ENCODE measurements around the gene RO60. TPM values are rescaled to one million over a fixed set of nuclear protein-coding genes. Genes with fewer than 3 reads are reported as not detected.

Gene RO60
- total and polyA plus RNA-seq, 2 experiments from 2014 or later: 68.6 to 104 TPM

DNA sequence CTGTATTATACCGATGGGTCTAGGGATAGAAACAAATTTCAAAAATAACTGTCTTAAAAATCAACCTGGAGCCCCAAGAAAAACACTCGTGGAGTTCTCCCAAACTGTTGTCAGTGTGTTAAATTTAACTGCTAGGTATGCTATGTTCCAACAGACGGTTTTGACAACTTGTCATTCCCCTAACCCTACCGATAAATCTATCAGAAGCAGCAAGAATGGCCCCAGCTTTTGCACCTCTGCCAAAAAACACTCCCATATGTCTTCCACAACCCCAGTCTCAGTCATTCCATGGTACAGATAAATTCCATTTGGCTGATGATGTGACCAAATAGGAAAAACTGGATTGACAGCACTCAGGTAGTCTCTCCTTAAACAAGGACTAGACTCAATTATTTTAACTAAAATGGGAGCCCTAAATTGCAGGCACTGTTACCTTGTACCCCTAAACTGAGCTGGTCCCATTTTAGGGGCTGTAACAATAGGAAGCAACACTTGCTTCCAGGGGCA is 5.2 kb upstream of the RO60 start:
- H3K27me3 ChIP-seq (replicated peaks; ENCODE audit: insufficient read depth): no peaks in the 10 kb centered on the region
- H3K4me3 ChIP-seq: no peak overlapping the region
- no peak for DNase-seq
- H4K20me1 ChIP-seq (ENCODE audit: insufficient read depth): no peaks in the 10 kb centered on the region
- no peak overlapping the region for H3K9ac ChIP-seq
- no peaks in the 10 kb centered on the region for H3K9me3 ChIP-seq (ENCODE audit: low read depth)
- H3K27ac ChIP-seq: no peak overlapping the region
- no peak overlapping the region for H3K4me2 ChIP-seq (ENCODE audit: unreplicated experiment)
- H3K36me3 ChIP-seq (ENCODE audit: low read depth): peaks cover 8% of the 10 kb centered on the region
- H3K9me2 ChIP-seq (ENCODE audit: insufficient read depth): no peaks in the 10 kb centered on the region
- TF ChIP-seq EZH2phosphoT487 (IDR thresholded peaks at IDR 0.05; ENCODE audit: insufficient read depth, low read depth): no peak
- TF ChIP-seq EZH2 (IDR thresholded peaks at IDR 0.05; ENCODE audit: insufficient read depth, poor library complexity, severe bottlenecking): no peak
- peaks cover 5% of the 10 kb centered on the region for H3F3A ChIP-seq (ENCODE audit: insufficient read depth)
- H2AFZ ChIP-seq: no peak overlapping the region
- H3K4me1 ChIP-seq (ENCODE audit: insufficient read depth): peaks cover 14% of the 10 kb centered on the region
- in situ Hi-C loops (cut with MboI): no loop called here
- 88 to 90% methylated on average over 4 of the region's 4 CpGs for WGBS, 2 experiments (ENCODE audit: low coverage in 1 of 2, low lambda C conversion rate in 2 of 2, missing lambda C conversion rate in 2 of 2)
- H3K79me2 ChIP-seq (ENCODE audit: insufficient read depth): peaks cover 92% of the 10 kb centered on the region

DNA sequence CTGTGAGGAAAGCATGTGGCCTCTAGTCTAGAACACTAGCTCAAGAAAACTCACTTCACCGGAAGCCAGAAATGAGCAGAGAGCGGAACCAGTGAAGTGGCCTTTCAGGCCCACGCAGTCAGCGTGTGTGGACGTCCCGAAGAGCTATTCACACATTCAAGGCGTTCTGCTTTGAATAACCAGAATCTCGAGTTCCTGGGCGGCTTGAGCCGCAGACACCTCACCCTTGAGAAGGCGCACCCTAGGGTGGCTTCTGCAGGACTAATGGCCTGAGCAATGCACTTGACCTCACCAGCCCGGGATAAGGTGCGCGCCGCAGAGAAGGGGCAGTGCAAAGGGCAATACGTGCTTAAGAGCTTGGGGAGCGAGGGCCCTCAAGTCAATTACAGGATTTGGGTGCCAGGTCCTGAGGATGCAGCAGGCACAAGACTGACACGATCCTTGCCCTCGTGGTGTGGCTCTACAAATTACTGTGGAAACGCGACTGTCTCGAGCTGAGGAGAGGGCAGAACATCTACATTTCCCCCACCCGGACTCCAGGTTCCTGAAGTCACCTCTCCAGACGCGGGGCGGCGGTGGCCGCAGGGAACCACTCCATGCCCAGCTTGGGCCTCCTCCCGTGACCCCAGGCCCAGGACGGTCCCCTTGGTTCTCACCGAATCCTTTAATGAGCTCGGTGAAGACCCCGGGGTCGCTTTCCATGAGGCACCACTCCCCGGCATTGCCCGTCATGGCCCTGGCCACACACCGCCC is 707 bp upstream of the RO60 start:
- DNase-seq: peak; percentile 83
- 1 to 2% methylated on average over 37 of the region's 37 CpGs for WGBS, 2 experiments (ENCODE audit: low coverage in 1 of 2, low lambda C conversion rate in 2 of 2, missing lambda C conversion rate in 2 of 2)
- in situ Hi-C loops (cut with MboI): no loop called here

DNA sequence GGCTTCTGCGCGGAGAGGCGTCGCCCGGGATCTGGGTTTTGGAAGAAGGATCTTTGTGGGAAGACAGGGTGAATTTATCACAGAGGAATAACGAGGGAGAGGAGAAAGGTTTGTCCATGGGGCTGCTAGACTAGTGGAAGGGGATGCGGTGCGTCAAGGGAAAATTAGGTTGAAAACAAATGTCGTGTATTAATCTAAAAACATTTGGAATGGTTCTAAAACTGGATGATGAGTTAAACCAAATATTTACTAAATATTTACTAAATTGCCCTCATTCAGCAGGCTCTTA is 647 bp downstream of the RO60 start:
- Histone ChIP-seq H3K27me3 (replicated peaks; ENCODE audit: insufficient read depth) (no peaks in the 10 kb centered on the region), H4K20me1 (ENCODE audit: insufficient read depth) (peaks cover 8% of the 10 kb centered on the region), H3K9me3 (ENCODE audit: low read depth) (no peaks in the 10 kb centered on the region), H3K9ac (peak overlapping the region; percentile 99), H3K36me3 (ENCODE audit: low read depth) (no peaks in the 10 kb centered on the region), H3K79me2 (ENCODE audit: insufficient read depth) (peaks cover 88% of the 10 kb centered on the region), H3K27ac (peak overlapping the region; percentile 97), H3F3A (ENCODE audit: insufficient read depth) (peaks cover 23% of the 10 kb centered on the region), H3K4me1 (ENCODE audit: insufficient read depth) (peaks cover 42% of the 10 kb centered on the region), H2AFZ (peak overlapping the region; percentile 86), H3K4me2 (ENCODE audit: unreplicated experiment) (peak overlapping the region; percentile 96), H3K4me3 (peak overlapping the region; percentile 91), H3K9me2 (ENCODE audit: insufficient read depth) (no peaks in the 10 kb centered on the region)
- in situ Hi-C loops (cut with MboI): no loop called here
- no peak for DNase-seq
- TF ChIP-seq EZH2 (IDR thresholded peaks at IDR 0.05; ENCODE audit: insufficient read depth, poor library complexity, severe bottlenecking) (no peak), EZH2phosphoT487 (IDR thresholded peaks at IDR 0.05; ENCODE audit: insufficient read depth, low read depth) (no peak)
- WGBS, 2 experiments (ENCODE audit: low coverage in 1 of 2, low lambda C conversion rate in 2 of 2, missing lambda C conversion rate in 2 of 2): 0 to 1% methylated on average over 9 of the region's 9 CpGs

More for the DNA sequence above, 707 bp upstream of the RO60 start:
- no peaks in the 10 kb centered on the region for H3K36me3 ChIP-seq (ENCODE audit: low read depth)
- H3K4me2 ChIP-seq (ENCODE audit: unreplicated experiment): peak overlapping the region; percentile 96
- peaks cover 88% of the 10 kb centered on the region for H3K79me2 ChIP-seq (ENCODE audit: insufficient read depth)
- H3K9me2 ChIP-seq (ENCODE audit: insufficient read depth): no peaks in the 10 kb centered on the region
- H3F3A ChIP-seq (ENCODE audit: insufficient read depth): peaks cover 23% of the 10 kb centered on the region
- peaks cover 4% of the 10 kb centered on the region; the same call in 1 of the 2 replicates for H4K20me1 ChIP-seq (ENCODE audit: insufficient read depth)
- H3K4me1 ChIP-seq (ENCODE audit: insufficient read depth): peaks cover 41% of the 10 kb centered on the region
- H2AFZ ChIP-seq: peak overlapping the region; percentile 86
- no peak for TF ChIP-seq EZH2phosphoT487 (IDR thresholded peaks at IDR 0.05; ENCODE audit: insufficient read depth, low read depth)
- TF ChIP-seq EZH2 (IDR thresholded peaks at IDR 0.05; ENCODE audit: insufficient read depth, poor library complexity, severe bottlenecking): no peak
- H3K27me3 ChIP-seq (replicated peaks; ENCODE audit: insufficient read depth): no peaks in the 10 kb centered on the region
- H3K9ac ChIP-seq: peak overlapping the region; percentile 99
- peak overlapping the region; percentile 97 for H3K27ac ChIP-seq
- H3K4me3 ChIP-seq: peak overlapping the region; percentile 91
- no peaks in the 10 kb centered on the region for H3K9me3 ChIP-seq (ENCODE audit: low read depth)

- peak overlapping the region; percentile 86 for H2AFZ ChIP-seq
- 14 to 16% methylated on average over 4 of the region's 4 CpGs for WGBS, 2 experiments (ENCODE audit: low coverage in 1 of 2, low lambda C conversion rate in 2 of 2, missing lambda C conversion rate in 2 of 2)
- H4K20me1 ChIP-seq (ENCODE audit: insufficient read depth): peaks cover 8% of the 10 kb centered on the region
Measured at GRCh38 chr1:193060406-193060805, 994 bp downstream of the RO60 start.

More at GRCh38 chr1:193060406-193060805, 994 bp downstream of the RO60 start:
- TF ChIP-seq EZH2 (IDR thresholded peaks at IDR 0.05; ENCODE audit: insufficient read depth, poor library complexity, severe bottlenecking): no peak
- no peak for TF ChIP-seq EZH2phosphoT487 (IDR thresholded peaks at IDR 0.05; ENCODE audit: insufficient read depth, low read depth)
- Histone ChIP-seq H3K9me3 (ENCODE audit: low read depth) (no peaks in the 10 kb centered on the region), H3F3A (ENCODE audit: insufficient read depth) (peaks cover 23% of the 10 kb centered on the region), H3K27ac (peak overlapping the region; percentile 97), H3K4me3 (peak overlapping the region; percentile 91), H3K27me3 (replicated peaks; ENCODE audit: insufficient read depth) (no peaks in the 10 kb centered on the region), H3K4me1 (ENCODE audit: insufficient read depth) (peaks cover 42% of the 10 kb centered on the region), H3K4me2 (ENCODE audit: unreplicated experiment) (peak overlapping the region; percentile 96), H3K9ac (peak overlapping the region; percentile 99), H3K79me2 (ENCODE audit: insufficient read depth) (peaks cover 88% of the 10 kb centered on the region), H3K9me2 (ENCODE audit: insufficient read depth) (no peaks in the 10 kb centered on the region), H3K36me3 (ENCODE audit: low read depth) (no peaks in the 10 kb centered on the region)
- peak; percentile 42 for DNase-seq
- in situ Hi-C loops (cut with MboI): no loop called here
